Gastrocnemius medialis (tissue), 4 donors: ENCODE results near the gene COLQ.

ENCODE experiments used
- CTCF ChIP-seq, 5 experiments: fragments of 450-650 bp in 3 of 5; fragments of 200-600 bp in 2 of 5; sonication (generic) in 2 of 5; IDR thresholded peaks in 4 of 5; conservative IDR thresholded peaks in 1 of 5; 1 replicate in 4 of 5; 2 replicates in 1 of 5; pipeline ENCODE4 v1.5.1; 2016 to 2019; ENCODE audit warnings: antibody characterized with exemption in 5 of 5, mild to moderate bottlenecking in 3 of 5, moderate library complexity in 3 of 5
- POLR2A ChIP-seq, 2 donors: fragments of 450-650 bp; IDR thresholded peaks; one replicate each; pipeline ENCODE4 v1.6.1; 2017; ENCODE audit warnings: antibody characterized with exemption in 2 of 2, mild to moderate bottlenecking in 2 of 2, moderate library complexity in 2 of 2

GRCh38 chr3:15511156-15511555 lies 10.3 kb downstream of the COLQ start:
- TF ChIP-seq POLR2A (IDR thresholded peaks at IDR 0.05): no peak
- TF ChIP-seq CTCF (IDR thresholded peaks at IDR 0.05 in 4 of 5, conservative IDR thresholded peaks at IDR 0.05 in 1 of 5): no peak
